K562 treated with DMSO at 1 percent for 12 hours (cell line): Measurements from ENCODE around the gene SERBP1. TPM values are rescaled to one million over a fixed set of nuclear protein-coding genes. Genes with fewer than 3 reads are reported as not detected.

ENCODE experiments used
- total RNA-seq: library from RNA; unstranded; fragments of 300-600 nt; gene quantifications from 2 replicates; pipeline ENCODE4 v1.2.3, GENCODE V29; 2022; ENCODE audit not compliant: insufficient read depth

The SERBP1 gene
- total RNA-seq, result 112 and 189 TPM in 2 replicates

GRCh38 chr1:67430358-67431155 lies at the start of gene SERBP1:
SERBP1 (minus strand) TSS chr1:67430402; CDS start chr1:67430300, 102 bp downstream.

Other genes with a start within 250 kb of the SERBP1 start
- 1.2 and 4.0 TPM in 2 replicates for gene IL12RB2, start 122.5 kb downstream of the SERBP1 start, total RNA-seq